Endothelial cell (in vitro differentiated cells): ENCODE results near the gene DYSF. TPM values are rescaled to one million over a fixed set of nuclear protein-coding genes. Genes with fewer than 3 reads are reported as not detected.

Source experiments
- DNase-seq: peaks from one replicate; pipeline ENCODE4 v3.0.0; 2021; ENCODE audit warnings: low spot score
- H3K27ac Mint-ChIP-seq: one replicate; pipeline ENCODE4 v1.8.0; 2021; ENCODE audit warnings: mixed read lengths, inconsistent platforms; ENCODE audit not compliant: unreplicated experiment
- H3K27me3 Mint-ChIP-seq: one replicate; pipeline ENCODE4 v1.8.0; 2021; ENCODE audit warnings: mild to moderate bottlenecking, moderate library complexity, mixed read lengths, inconsistent platforms; ENCODE audit not compliant: unreplicated experiment
- H3K36me3 Mint-ChIP-seq: one replicate; pipeline ENCODE4 v1.8.0; 2021; ENCODE audit warnings: mild to moderate bottlenecking, low read depth, mixed read lengths, inconsistent platforms; ENCODE audit not compliant: unreplicated experiment
- H3K4me1 Mint-ChIP-seq: one replicate; pipeline ENCODE4 v1.8.0; 2021; ENCODE audit warnings: mild to moderate bottlenecking, mixed read lengths, inconsistent platforms; ENCODE audit not compliant: unreplicated experiment
- H3K4me3 Mint-ChIP-seq: one replicate; pipeline ENCODE4 v1.8.0; 2021; ENCODE audit warnings: mild to moderate bottlenecking, mixed read lengths, inconsistent platforms; ENCODE audit not compliant: unreplicated experiment
- H3K9me3 Mint-ChIP-seq: one replicate; pipeline ENCODE4 v1.8.0; 2021; ENCODE audit warnings: mixed read lengths, inconsistent platforms; ENCODE audit not compliant: unreplicated experiment
- CTCF ChIP-seq: fragments of 200-600 bp; sonication (generic); IDR thresholded peaks from one replicate; pipeline ENCODE4 v1.5.0; 2021; ENCODE audit warnings: antibody characterized with exemption; ENCODE audit not compliant: unreplicated experiment
- total RNA-seq: library from RNA; stranded (reverse); fragmentation: NEBNext Ultra II Directional; extraction: Animal tissue kit (Norgen Biotek cat#: 25700); gene quantifications from one replicate; pipeline ENCODE4 v1.2.1, GENCODE V29; 2021; ENCODE audit not compliant: unreplicated experiment

The DYSF gene
- total RNA-seq, 1 donor from 2014 or later, result 566 TPM

- Mint-ChIP-seq H3K27ac (no peak overlapping the region), H3K36me3 (peaks cover 48% of the 10 kb centered on the region)
- no peak for DNase-seq
Observed at GRCh38 chr2:71614976-71615766, 161.8 kb downstream of the DYSF start.

GRCh38 chr2:71615767-71616730 is 162.7 kb downstream of the DYSF start:
- H3K27ac Mint-ChIP-seq, result peak overlapping the region; percentile 20
- H3K4me1 Mint-ChIP-seq, result peaks cover 19% of the 10 kb centered on the region

More at GRCh38 chr2:71614976-71615766, 161.8 kb downstream of the DYSF start:
- peaks cover 23% of the 10 kb centered on the region for H3K4me1 Mint-ChIP-seq
- TF ChIP-seq CTCF, result no peak
- H3K9me3 Mint-ChIP-seq, result no peaks in the 10 kb centered on the region
- peaks cover 31% of the 10 kb centered on the region for H3K27me3 Mint-ChIP-seq
- H3K4me3 Mint-ChIP-seq, result no peak overlapping the region

GRCh38 chr2:71617266-71617665 is 163.9 kb downstream of the DYSF start:
- Mint-ChIP-seq H3K27ac (no peak overlapping the region), H3K27me3 (peaks cover 24% of the 10 kb centered on the region), H3K4me3 (no peak overlapping the region), H3K4me1 (peaks cover 18% of the 10 kb centered on the region), H3K9me3 (no peaks in the 10 kb centered on the region), H3K36me3 (peaks cover 33% of the 10 kb centered on the region)
- DNase-seq, result no peak
- TF ChIP-seq CTCF, result no peak

More at GRCh38 chr2:71615767-71616730, 162.7 kb downstream of the DYSF start:
- peaks cover 42% of the 10 kb centered on the region for H3K36me3 Mint-ChIP-seq
- peak overlapping the region; percentile 59 for H3K4me3 Mint-ChIP-seq
- peaks cover 26% of the 10 kb centered on the region for H3K27me3 Mint-ChIP-seq
- H3K9me3 Mint-ChIP-seq, result no peaks in the 10 kb centered on the region
- no peak for DNase-seq
- TF ChIP-seq CTCF, result no peak

GRCh38 chr2:71618327-71619113 is 165.2 kb downstream of the DYSF start:
- Mint-ChIP-seq H3K4me1 (peaks cover 20% of the 10 kb centered on the region), H3K4me3 (no peak overlapping the region), H3K36me3 (peaks cover 28% of the 10 kb centered on the region), H3K27me3 (peaks cover 22% of the 10 kb centered on the region), H3K27ac (no peak overlapping the region), H3K9me3 (no peaks in the 10 kb centered on the region)
- DNase-seq, result peak; percentile 5
- TF ChIP-seq CTCF, result no peak
